OCI-LY7 (cell line): Measurements from ENCODE around the gene RAD51B. TPM values are rescaled to one million over a fixed set of nuclear protein-coding genes. Genes with fewer than 3 reads are reported as not detected.

ENCODE experiments used
- BruUV-seq: library from RNA; stranded (reverse); fragments of 400-500 nt; replicated peaks from 2 replicates; lab custom pipeline; 2021; lab: Mats Ljungman, UMichigan
- CTCF ChIA-PET: fragments of 300-600 bp; sonication (Branson Sonifier 250); formaldehyde crosslinking; loops from one replicate; lab custom pipeline; 2022; ENCODE audit warnings: antibody characterized with exemption; ENCODE audit not compliant: unreplicated experiment; lab: Charles Lee
- POLR2A ChIA-PET: fragments of 300-600 bp; sonication (Branson Sonifier 250); formaldehyde crosslinking; loops from one replicate; lab custom pipeline; 2022; ENCODE audit warnings: antibody characterized with exemption; lab: Charles Lee
- DNase-seq: peaks from one replicate; pipeline ENCODE4 v3.0.0-alpha.2; 2015; ENCODE audit warnings: low spot score
- H2AFZ ChIP-seq: fragments of 200-600 bp; sonication (generic), shearing (Covaris generic); 2 replicates; pipeline ENCODE4 v1.6.1; 2014; ENCODE audit warnings: mild to moderate bottlenecking, antibody characterized with exemption, low read length, moderate library complexity
- H3K27ac ChIP-seq: fragments of 200-600 bp; sonication (generic); 2 replicates; pipeline ENCODE4 v1.5.1; 2014; ENCODE audit warnings: mixed run types, low read depth, mild to moderate bottlenecking, moderate library complexity, low read length, inconsistent platforms; ENCODE audit not compliant: poor library complexity, severe bottlenecking
- H3K36me3 ChIP-seq: fragments of 200-600 bp; sonication (generic); 2 replicates; pipeline ENCODE4 v1.6.1; 2014; ENCODE audit warnings: mild to moderate bottlenecking, antibody characterized with exemption, low read length, moderate library complexity, mixed read lengths; ENCODE audit not compliant: insufficient read depth
- H3K4me1 ChIP-seq: fragments of 200-600 bp; sonication (generic); 2 replicates; pipeline ENCODE4 v1.5.1; 2014; ENCODE audit warnings: mild to moderate bottlenecking, low read length; ENCODE audit not compliant: insufficient read depth, poor library complexity, severe bottlenecking
- H3K4me2 ChIP-seq: fragments of 200-600 bp; sonication (generic); 2 replicates; pipeline ENCODE4 v1.6.1; 2014; ENCODE audit warnings: mild to moderate bottlenecking, low read length
- H3K4me3 ChIP-seq: fragments of 200-600 bp; sonication (generic); 2 replicates; pipeline ENCODE4 v1.5.1; 2014; ENCODE audit warnings: mild to moderate bottlenecking, low read depth, low read length; ENCODE audit not compliant: poor library complexity, severe bottlenecking
- H3K79me2 ChIP-seq: fragments of 200-600 bp; sonication (generic); 2 replicates; pipeline ENCODE4 v1.6.1; 2016; ENCODE audit warnings: low read depth, mild to moderate bottlenecking, low read length, moderate library complexity, mixed read lengths; ENCODE audit not compliant: insufficient read depth
- H3K9me2 ChIP-seq: fragments of 200-600 bp; sonication (generic); 2 replicates; pipeline ENCODE4 v1.6.1; 2016; ENCODE audit warnings: mild to moderate bottlenecking, low read length, mixed read lengths; ENCODE audit not compliant: insufficient read depth
- H3K9me3 ChIP-seq: fragments of 200-600 bp; sonication (generic); 2 replicates; pipeline ENCODE4 v1.6.1; 2014; ENCODE audit warnings: mild to moderate bottlenecking, mixed run types, low read length, mixed read lengths
- H4K20me1 ChIP-seq: fragments of 200-600 bp; sonication (generic); 2 replicates; pipeline ENCODE4 v1.6.1; 2014; ENCODE audit warnings: mild to moderate bottlenecking, antibody characterized with exemption, low read length, moderate library complexity, mixed read lengths; ENCODE audit not compliant: insufficient read depth
- EZH2phosphoT487 ChIP-seq: fragments of 200-600 bp; sonication (generic); IDR thresholded peaks from 2 replicates; pipeline ENCODE4 v1.6.1; 2018; ENCODE audit warnings: low read depth, borderline replicate concordance, mild to moderate bottlenecking, mixed run types, antibody characterized with exemption, low read length, moderate library complexity, mixed read lengths
- intact Hi-C: fragments of 100-400 bp; cut with micrococcal nuclease; formaldehyde crosslinking; loops from one replicate; pipeline ENCODE4 v1.10.0; 2022; ENCODE audit not compliant: unreplicated experiment
- total RNA-seq, 2 experiments: library from RNA; depleted of rRNA in 1 of 2; stranded (reverse); fragments of >200 nt in 1 of 2; shearing (Covaris generic) in 1 of 2; gene quantifications; 2 replicates each; pipeline ENCODE4 v1.2.3, GENCODE V29; 2014 to 2022
- TF ChIP-seq, protein P1 (sequence below): fragments of 200-600 bp; sonication (generic); conservative IDR thresholded peaks from 2 replicates; pipeline ENCODE4 v1.5.1; 2014; ENCODE audit warnings: mild to moderate bottlenecking, antibody characterized with exemption, low read length, moderate library complexity, mixed read lengths

The RAD51B gene
- total RNA-seq, 2 experiments from 2014 or later, result 41.4 to 89.9 TPM

DNA sequence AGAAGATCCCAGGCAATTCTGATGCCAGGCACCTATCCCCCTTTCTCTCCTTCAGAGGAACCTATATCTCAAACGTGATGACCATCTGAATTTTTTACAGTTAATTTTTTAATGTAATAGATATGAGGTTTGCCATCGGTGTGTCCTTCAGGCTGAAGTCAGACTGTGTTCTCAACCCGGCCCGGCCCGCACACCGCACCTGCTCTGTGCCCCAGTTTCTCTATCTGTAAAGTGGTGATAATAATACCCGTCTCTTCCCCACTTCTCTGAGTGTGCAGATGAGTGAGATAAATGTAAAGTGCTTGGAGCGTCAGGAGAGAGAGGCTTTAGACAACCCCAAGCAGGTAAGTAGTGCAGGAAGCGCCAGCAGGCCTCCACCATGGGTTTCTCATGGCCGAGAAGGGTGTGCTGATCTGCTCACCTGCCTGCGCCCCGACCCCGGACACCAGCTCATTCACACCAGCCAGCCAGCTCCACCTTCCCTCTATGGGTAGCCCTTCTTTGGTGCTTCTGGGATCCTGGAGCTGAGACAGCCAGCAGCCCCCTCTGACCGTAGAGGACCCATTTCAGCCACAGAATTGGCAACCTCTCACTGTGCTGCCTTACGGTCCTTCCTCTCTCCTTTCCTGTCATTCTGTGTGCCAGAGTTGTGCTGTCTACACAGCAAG is 893.3 kb downstream of the RAD51B start:
- Histone ChIP-seq H3K9me3 (no peaks in the 10 kb centered on the region), H3K36me3 (no peaks in the 10 kb centered on the region), H4K20me1 (no peaks in the 10 kb centered on the region), H3K27ac (no peak overlapping the region), H3K9me2 (no peaks in the 10 kb centered on the region), H3K4me3 (no peak overlapping the region), H2AFZ (no peak overlapping the region), H3K4me2 (no peak overlapping the region), H3K79me2 (no peaks in the 10 kb centered on the region), H3K4me1 (no peaks in the 10 kb centered on the region)
- TF ChIP-seq EZH2phosphoT487, result no peak
- TF ChIP-seq, protein P1, sequence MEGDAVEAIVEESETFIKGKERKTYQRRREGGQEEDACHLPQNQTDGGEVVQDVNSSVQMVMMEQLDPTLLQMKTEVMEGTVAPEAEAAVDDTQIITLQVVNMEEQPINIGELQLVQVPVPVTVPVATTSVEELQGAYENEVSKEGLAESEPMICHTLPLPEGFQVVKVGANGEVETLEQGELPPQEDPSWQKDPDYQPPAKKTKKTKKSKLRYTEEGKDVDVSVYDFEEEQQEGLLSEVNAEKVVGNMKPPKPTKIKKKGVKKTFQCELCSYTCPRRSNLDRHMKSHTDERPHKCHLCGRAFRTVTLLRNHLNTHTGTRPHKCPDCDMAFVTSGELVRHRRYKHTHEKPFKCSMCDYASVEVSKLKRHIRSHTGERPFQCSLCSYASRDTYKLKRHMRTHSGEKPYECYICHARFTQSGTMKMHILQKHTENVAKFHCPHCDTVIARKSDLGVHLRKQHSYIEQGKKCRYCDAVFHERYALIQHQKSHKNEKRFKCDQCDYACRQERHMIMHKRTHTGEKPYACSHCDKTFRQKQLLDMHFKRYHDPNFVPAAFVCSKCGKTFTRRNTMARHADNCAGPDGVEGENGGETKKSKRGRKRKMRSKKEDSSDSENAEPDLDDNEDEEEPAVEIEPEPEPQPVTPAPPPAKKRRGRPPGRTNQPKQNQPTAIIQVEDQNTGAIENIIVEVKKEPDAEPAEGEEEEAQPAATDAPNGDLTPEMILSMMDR, result no peak
- ChIA-PET CTCF (no interaction called here), POLR2A (interaction anchor here (0.6 kb wide), 1 partner anchor 36 kb away, joined by 3 read pairs; no protein-coding TSS in a partner anchor)
- no peak for DNase-seq
- BruUV-seq, result no TSS peak
- intact Hi-C loops, result no loop called here

DNA sequence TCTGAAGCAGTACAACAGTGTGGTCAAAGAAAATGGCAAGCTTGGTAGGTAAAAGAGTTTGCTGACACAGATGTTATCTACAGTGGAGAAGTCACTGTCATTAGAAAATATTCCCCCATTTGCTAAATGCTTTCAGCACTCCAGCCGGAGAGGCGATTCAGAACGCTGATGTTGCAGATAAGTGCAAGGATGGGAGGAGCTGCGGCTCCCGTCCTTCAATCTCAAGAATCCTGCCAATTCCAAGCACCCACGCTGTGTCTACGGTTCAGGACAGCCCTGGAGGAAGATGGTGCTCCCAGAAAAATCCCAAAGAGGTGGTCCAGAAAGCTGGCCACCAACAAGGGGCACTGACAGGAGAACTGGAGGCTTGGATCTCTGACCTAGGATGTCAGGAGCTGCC is 894.2 kb downstream of the RAD51B start:
- H3K4me3 ChIP-seq, result no peak overlapping the region
- H3K4me2 ChIP-seq, result no peak overlapping the region
- no peaks in the 10 kb centered on the region for H4K20me1 ChIP-seq
- H3K27ac ChIP-seq, result no peak overlapping the region
- no peaks in the 10 kb centered on the region for H3K9me2 ChIP-seq
- no TSS peak for BruUV-seq
- no peaks in the 10 kb centered on the region for H3K36me3 ChIP-seq
- ChIA-PET CTCF (no interaction called here), POLR2A (no interaction called here)
- TF ChIP-seq, protein P1, result no peak
- no peak for TF ChIP-seq EZH2phosphoT487
- no peaks in the 10 kb centered on the region for H3K4me1 ChIP-seq
- no peaks in the 10 kb centered on the region for H3K79me2 ChIP-seq
- no peak for DNase-seq
- intact Hi-C loops, result no loop called here
- no peaks in the 10 kb centered on the region for H3K9me3 ChIP-seq
- H2AFZ ChIP-seq, result no peak overlapping the region
